Measurements from ENCODE around the gene DLST.

DNA sequence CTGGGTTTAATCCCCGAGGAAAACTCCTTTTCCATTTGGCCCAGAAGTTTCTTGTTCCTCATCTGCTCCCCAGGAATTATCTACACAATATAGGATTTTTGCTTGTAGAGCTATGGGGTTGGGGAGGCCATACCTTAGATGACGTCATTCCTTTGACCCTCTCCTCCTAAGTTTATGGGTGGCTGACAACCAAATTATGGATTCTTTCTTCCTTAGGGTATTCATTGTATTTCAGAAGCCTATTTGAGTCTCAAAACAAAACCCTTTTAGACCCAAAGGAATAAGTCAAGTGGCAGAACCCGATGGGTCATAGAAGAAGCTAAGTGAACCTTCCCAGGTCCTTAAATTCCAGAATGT, 20.0 kb upstream of the DLST start:
- TF ChIP-seq CTCF (conservative IDR thresholded peaks at IDR 0.05; ENCODE audit: low read depth, low read length) (no peak), EZH2 (IDR thresholded peaks at IDR 0.05; ENCODE audit: borderline replicate concordance, low read depth, low read length, poor library complexity, severe bottlenecking) (no peak)

All from A673 (cell line).